Activated effector memory CD4-positive, alpha-beta T cell treated with Interleukin-2 at 50 U/mL for 16 hours (primary cell): ENCODE data around the gene DMRTC1.
"Not testable (repeated sequence)": the region's sequence is repeated elsewhere in the genome, so short reads cannot be mapped to it uniquely, and the experiment has no call there.

Source experiments
- DNase-seq: peaks from one replicate; pipeline ENCODE4 v3.0.0-alpha.2; 2020

Gene DMRTC1

GRCh38 chrX:72943819-72944169, at the start of gene DMRTC1:
TSS of gene DMRTC1 (minus strand) at chrX:72943837. CDS start at chrX:72875694, 68,143 bp downstream.
- not testable (repeated sequence) for DNase-seq

DNA sequence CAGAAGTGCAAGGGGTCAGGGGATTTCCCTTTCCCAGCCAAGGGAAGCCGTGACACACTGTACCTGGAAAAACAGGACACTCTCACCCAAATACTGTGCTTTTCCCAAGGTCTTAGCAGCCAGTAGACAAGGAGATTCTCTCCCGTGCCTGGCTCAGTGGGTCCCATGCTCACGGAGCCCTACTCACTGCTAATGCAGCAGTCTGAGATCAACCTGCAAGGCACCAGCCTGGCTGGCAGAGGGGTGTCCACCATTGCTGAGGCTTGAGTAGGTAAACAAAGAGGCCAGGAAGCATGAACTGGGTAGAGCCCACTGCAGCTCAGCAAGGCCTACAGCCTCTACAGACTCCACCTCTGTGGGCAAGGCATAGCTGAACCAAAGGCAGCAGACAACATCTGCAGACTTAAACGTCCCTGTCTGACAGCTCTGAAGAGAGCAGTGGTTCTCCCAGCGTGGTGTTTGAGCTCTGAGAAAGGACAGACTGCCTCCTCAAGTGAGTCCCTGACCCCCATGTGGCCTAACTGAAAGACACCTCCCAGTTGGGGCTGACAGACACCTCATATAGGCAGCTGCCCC, 37.3 kb upstream of the DMRTC1 start:
- not testable (repeated sequence) for DNase-seq

- DNase-seq, result not testable (repeated sequence)
Measured at GRCh38 chrX:72974885-72975284, 31.2 kb upstream of the DMRTC1 start.

GRCh38 chrX:72971859-72972258, 28.2 kb upstream of the DMRTC1 start:
- not testable (repeated sequence) for DNase-seq

DNA sequence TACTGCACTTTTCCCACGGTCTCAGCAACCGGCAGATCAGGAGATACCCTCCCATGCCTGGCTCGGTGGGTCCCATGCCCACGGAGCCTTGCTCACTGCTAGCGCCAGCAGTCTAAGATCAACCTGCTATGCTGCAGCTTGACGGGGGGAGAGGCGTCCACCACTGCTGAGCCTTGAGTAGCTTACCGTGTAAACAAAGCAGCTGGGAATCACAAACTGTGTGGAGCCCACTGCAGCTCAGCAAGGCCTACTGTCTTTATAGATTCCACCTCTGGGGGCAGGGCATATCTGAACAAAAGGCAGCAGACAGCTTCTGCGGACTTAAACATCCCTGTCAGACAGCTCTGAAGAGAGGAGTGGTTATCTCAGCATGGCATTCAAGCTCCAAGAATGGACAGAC, 16.3 kb upstream of the DMRTC1 start:
- DNase-seq, result not testable (repeated sequence)

DNA sequence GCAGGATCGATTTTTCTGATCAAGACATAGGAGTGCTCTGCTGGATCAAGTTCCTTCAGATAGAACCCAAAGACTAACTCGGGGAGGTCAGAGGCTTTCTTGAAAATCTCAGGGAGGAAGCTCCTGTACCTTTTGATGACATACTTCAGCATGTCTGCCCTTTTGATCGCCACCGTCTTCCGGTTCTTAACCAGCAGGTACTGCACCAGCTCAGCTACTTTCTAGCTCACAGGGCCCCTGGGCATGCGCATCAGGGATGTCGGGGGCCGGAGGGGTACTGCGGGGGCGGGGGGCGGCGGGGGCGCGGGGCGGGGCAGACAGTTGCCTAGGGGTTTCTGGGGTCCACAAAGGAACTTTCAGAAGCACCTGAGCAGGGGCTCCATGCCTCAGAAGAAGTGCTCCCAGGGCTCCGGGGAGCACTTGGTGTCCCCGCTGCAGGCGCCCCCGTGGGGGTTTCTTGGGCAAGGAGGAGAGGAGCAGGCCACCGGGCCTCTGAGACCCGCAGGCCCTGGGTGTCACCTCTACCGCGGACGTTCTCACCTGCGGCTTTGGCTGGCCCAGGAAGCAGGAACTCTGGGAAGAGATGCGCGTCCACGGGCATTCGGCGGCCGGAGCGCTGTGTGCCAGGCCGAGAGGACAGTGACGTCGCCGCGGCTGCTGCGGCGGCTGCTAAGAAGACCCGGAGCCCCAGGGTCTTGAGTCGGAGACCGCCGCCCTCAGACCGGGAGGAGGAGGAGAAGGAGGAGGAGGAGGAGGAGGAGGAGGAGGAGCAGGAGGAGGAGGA, 410 bp downstream of the DMRTC1 start:
- DNase-seq, result not testable (repeated sequence)

DNA sequence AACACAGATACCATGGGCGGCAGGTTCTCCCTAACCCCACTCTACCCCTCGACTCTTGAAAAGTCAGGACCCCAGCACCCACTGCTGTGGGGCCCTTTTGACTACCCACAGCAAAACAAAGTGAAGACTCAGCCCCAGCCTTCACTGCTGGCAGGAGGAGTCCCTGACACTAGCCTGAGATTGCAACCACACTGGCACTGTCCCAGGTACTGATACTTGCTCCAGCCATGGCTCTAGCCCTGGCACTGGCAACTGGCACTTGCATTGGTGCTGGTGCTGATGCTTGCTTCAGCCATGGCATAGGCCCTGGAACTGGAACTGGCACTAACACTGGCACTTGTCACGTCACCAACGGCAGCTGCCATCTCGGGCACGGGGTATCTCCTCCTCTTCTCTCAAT, 1.4 kb downstream of the DMRTC1 start:
- not testable (repeated sequence) for DNase-seq

GRCh38 chrX:72937906-72938305, 5.7 kb downstream of the DMRTC1 start, which contains the start of gene FAM236A:
TSS of gene FAM236A (plus strand) at chrX:72938206. CDS start at chrX:72938263, 57 bp downstream.
- DNase-seq, result not testable (repeated sequence)

- DNase-seq, result not testable (repeated sequence)
Measured at GRCh38 chrX:72936882-72937455, 6.7 kb downstream of the DMRTC1 start.

DNA sequence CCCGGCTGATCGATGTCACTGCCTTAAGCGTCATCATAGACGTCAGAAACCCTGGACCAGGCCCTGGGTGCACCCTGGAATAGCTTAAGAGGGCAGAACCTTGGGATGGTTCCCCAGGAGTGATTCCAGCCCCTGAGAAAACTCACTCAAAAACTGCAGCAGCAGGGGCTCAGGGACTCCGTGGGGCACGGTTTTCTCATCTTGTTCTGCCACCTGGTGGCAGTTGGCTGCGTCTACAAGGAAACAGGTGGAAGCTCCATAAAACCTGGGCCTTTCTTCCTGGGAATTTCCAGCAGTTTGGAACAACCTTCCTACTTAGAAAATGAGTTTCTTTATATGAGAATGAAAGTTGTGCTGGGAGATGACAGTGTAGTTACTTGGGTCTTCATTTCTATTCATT, 7.2 kb downstream of the DMRTC1 start:
- DNase-seq, result not testable (repeated sequence)

- not testable (repeated sequence) for DNase-seq
Measured at GRCh38 chrX:72932283-72932682, 11.4 kb downstream of the DMRTC1 start.

DNA sequence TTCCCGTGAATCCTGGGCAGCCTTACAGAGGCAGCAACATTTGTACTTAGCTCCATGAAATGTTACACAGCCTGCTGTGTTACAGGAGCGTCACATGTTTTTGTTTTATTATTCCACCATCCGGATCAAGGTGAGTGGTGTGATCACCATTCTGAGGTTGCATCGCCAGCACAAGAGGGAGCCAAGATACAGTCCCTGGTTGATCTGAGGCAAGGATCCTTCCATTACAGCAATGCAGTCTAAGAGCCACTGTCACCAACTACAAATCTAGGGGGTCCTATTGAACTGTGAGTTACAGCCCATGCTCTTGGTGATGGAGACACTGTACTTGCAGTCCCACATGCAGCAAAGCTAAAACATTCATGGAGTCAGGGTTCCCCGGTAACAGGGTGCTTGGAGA, 27.5 kb downstream of the DMRTC1 start:
- DNase-seq, result not testable (repeated sequence)

DNA sequence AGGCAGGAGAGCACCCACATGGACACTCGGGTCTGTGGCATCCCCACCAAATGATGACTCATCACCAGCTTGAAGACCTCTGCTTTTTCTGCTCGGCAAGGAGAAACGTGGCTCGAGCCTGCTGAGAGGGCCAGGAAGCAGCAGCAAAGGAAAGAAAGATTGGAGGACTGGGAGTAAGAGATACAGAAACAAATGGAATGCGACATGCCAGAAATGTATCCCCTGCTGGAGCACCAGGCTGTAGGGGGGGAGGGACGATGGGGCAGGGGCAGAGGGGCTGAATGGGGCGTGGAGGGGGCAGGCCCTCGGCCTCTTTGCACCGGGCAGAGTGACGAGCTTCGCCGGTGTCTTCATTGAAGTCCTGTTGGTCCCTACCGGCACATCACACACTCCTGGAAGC, 31.3 kb downstream of the DMRTC1 start, which contains the start of gene FAM236C:
FAM236C (plus strand) TSS at position 301 of the 400 bp plus-strand sequence. CDS start 100 bp downstream, outside the sequence.
- DNase-seq, result not testable (repeated sequence)

DNA sequence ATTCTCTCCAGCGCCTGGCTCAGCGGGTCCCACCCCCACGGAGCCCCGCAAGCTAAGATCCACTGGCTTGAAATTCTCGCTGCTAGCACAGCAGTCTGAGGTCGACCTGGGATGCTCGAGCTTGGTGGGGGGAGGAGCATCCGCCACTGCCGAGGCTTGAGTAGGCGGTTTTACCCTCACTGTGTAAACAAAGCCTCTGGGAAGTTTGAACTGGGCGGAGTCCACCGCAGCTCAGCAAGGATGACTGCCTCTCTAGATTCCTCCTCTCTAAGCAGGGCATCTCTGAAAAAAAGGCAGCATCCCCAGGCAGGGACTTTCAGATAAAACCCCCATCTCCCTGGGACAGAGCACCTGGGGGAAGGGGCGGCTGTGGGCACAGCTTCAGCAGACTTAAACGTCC, 53.9 kb downstream of the DMRTC1 start:
- not testable (repeated sequence) for DNase-seq

- DNase-seq, result not testable (repeated sequence)
Measured at GRCh38 chrX:72882898-72883297, 60.7 kb downstream of the DMRTC1 start.

DNA sequence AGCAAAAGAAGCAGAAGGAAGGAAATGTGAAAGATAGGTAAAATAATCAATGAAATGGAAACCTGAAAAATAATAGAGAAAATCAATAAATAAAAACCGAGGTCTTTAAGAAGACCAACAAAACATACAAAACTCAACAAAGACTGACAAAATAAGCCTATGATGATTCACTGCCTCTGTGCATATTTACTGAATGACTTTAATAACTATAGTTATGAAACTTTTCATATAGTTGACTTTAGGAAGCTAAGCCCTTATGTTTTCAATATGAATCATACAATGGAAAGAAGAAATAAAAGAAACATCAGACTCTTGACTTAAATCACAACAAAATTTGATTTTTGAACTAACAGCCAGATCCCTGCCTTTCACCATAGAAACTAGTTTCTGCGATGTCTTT, 106.1 kb downstream of the DMRTC1 start:
- DNase-seq, result not testable (repeated sequence)

- not testable (repeated sequence) for DNase-seq
Measured at GRCh38 chrX:72830701-72831100, 112.9 kb downstream of the DMRTC1 start.
